ENCODE data around the gene SOWAHD. TPM values are rescaled to one million over a fixed set of nuclear protein-coding genes. Genes with fewer than 3 reads are reported as not detected.
A peak's percentile ranks its signal among the peaks of the same experiment; 100 is the strongest.

Gene SOWAHD
- total RNA-seq, 1 donor from 2014 or later, result 0.54 TPM

GRCh38 chrX:119753001-119753400 is 5.4 kb upstream of the SOWAHD start:
- Histone ChIP-seq H3K36me3 (ENCODE audit: insufficient read depth, low read length) (no peaks in the 10 kb centered on the region), H3K9me3 (ENCODE audit: insufficient read depth, low read depth, low read length) (no peaks in the 10 kb centered on the region), H3K4me2 (ENCODE audit: low read length) (no peak overlapping the region), H3K4me1 (ENCODE audit: insufficient read depth, low read length) (no peaks in the 10 kb centered on the region), H3K4me3 (ENCODE audit: insufficient read depth, low read depth, low read length) (no peak overlapping the region), H2AFZ (ENCODE audit: low read depth, low read length) (no peak overlapping the region), H3K9ac (ENCODE audit: low read length) (no peak overlapping the region), H4K20me1 (ENCODE audit: insufficient read depth, low read length) (no peaks in the 10 kb centered on the region), H3K27me3 (ENCODE audit: insufficient read depth, low read length) (no peaks in the 10 kb centered on the region), H3K27ac (ENCODE audit: low read depth, low read length) (no peak overlapping the region), H3K79me2 (ENCODE audit: insufficient read depth, low read length) (no peaks in the 10 kb centered on the region)
- no peak for TF ChIP-seq CTCF (IDR thresholded peaks at IDR 0.05; ENCODE audit: insufficient read depth, low read depth, low read length)
- no peak for TF ChIP-seq EZH2 (IDR thresholded peaks at IDR 0.05; ENCODE audit: insufficient read depth, low read length)
- Mint-ChIP-seq H3K4me1 (ENCODE audit: low read depth, unreplicated experiment) (peaks cover 8% of the 10 kb centered on the region), H3K27ac (ENCODE audit: unreplicated experiment) (no peak overlapping the region), H3K27me3 (ENCODE audit: low read depth, unreplicated experiment) (peaks cover 6% of the 10 kb centered on the region), H3K4me3 (ENCODE audit: unreplicated experiment) (no peak overlapping the region), H3K36me3 (ENCODE audit: low read depth, unreplicated experiment) (no peaks in the 10 kb centered on the region), H3K9me3 (ENCODE audit: unreplicated experiment) (no peaks in the 10 kb centered on the region)
- DNase-seq (ENCODE audit: low read depth), result no peak
- FAIRE-seq, result no peak

DNA sequence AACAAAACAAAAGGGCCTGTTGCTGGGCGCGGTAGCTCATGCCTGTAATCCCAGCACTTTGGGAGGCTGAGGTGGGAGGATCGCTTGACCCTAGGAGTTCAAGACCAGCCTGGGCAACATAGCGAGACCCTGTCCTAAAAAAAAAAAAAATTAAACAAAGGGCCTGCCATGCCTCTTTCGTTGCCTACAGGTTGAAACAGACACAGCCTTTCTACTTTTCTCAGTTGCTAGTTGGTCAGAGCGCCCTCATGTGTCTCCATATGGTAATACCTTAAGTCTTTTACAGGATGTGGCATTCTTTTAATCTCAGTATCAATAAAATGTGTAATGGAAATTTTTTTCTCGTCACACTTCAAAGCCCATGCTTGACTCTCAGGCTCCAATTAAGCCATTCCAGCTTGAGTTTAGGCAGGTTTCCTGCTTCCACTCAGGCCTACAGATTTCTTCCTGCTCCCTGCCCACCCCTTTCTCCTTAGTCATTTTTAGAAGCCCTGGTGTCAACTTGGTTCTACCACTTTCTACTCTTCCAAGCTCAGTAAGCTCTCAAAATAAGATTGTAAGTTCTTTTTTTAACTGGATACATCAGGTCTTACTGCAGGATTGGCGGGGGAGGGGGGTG is 4.6 kb upstream of the SOWAHD start:
- H3K9me3 Mint-ChIP-seq (ENCODE audit: unreplicated experiment), result no peaks in the 10 kb centered on the region
- H3K27me3 Mint-ChIP-seq (ENCODE audit: low read depth, unreplicated experiment), result peaks cover 6% of the 10 kb centered on the region
- Histone ChIP-seq H3K4me1 (ENCODE audit: insufficient read depth, low read length) (peaks cover 3% of the 10 kb centered on the region), H3K27me3 (ENCODE audit: insufficient read depth, low read length) (no peaks in the 10 kb centered on the region), H3K27ac (ENCODE audit: low read depth, low read length) (no peak overlapping the region), H3K9ac (ENCODE audit: low read length) (no peak overlapping the region), H3K4me2 (ENCODE audit: low read length) (no peak overlapping the region), H3K36me3 (ENCODE audit: insufficient read depth, low read length) (no peaks in the 10 kb centered on the region), H3K9me3 (ENCODE audit: insufficient read depth, low read depth, low read length) (no peaks in the 10 kb centered on the region), H3K79me2 (ENCODE audit: insufficient read depth, low read length) (no peaks in the 10 kb centered on the region), H2AFZ (ENCODE audit: low read depth, low read length) (no peak overlapping the region), H3K4me3 (ENCODE audit: insufficient read depth, low read depth, low read length) (no peak overlapping the region), H4K20me1 (ENCODE audit: insufficient read depth, low read length) (no peaks in the 10 kb centered on the region)
- no peak overlapping the region for H3K4me3 Mint-ChIP-seq (ENCODE audit: unreplicated experiment)
- H3K4me1 Mint-ChIP-seq (ENCODE audit: low read depth, unreplicated experiment), result peaks cover 8% of the 10 kb centered on the region
- no peaks in the 10 kb centered on the region for H3K36me3 Mint-ChIP-seq (ENCODE audit: low read depth, unreplicated experiment)
- H3K27ac Mint-ChIP-seq (ENCODE audit: unreplicated experiment), result no peak overlapping the region
- TF ChIP-seq CTCF (IDR thresholded peaks at IDR 0.05; ENCODE audit: insufficient read depth, low read depth, low read length) (peak; percentile 47), EZH2 (IDR thresholded peaks at IDR 0.05; ENCODE audit: insufficient read depth, low read length) (no peak)
- no peak for FAIRE-seq
- DNase-seq (ENCODE audit: low read depth), result no peak

DNA sequence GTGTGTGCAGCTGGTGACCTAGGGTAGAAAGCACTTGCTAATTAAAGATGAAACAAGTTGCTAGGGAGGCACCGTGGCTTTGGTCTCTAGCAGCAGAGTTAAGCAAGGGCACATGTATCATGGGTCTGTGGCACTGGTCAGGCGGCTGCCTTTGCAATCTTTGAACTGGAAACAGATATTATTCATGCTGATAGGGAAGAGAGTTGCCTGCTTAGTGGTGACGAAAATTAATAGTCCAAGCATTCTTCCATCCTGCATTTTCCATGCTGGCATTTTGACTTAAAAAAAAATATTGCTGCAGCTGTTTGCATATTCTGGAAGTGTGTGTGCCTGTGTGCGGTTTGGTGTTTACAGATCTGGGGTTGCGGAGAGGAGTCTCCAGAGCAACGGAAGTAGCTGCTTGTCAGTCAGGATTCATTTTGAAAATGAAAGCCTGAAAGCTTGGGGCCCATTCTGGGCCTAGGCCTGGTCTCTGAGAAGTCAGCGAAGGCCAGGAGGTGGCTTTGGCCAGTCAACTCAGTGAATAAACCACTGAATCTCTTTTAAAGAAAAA is 2.3 kb upstream of the SOWAHD start:
- Histone ChIP-seq H2AFZ (ENCODE audit: low read depth, low read length) (no peak overlapping the region), H3K9ac (ENCODE audit: low read length) (no peak overlapping the region), H3K4me1 (ENCODE audit: insufficient read depth, low read length) (peaks cover 3% of the 10 kb centered on the region), H3K4me3 (ENCODE audit: insufficient read depth, low read depth, low read length) (no peak overlapping the region), H3K9me3 (ENCODE audit: insufficient read depth, low read depth, low read length) (no peaks in the 10 kb centered on the region), H3K27ac (ENCODE audit: low read depth, low read length) (no peak overlapping the region), H3K4me2 (ENCODE audit: low read length) (no peak overlapping the region), H3K27me3 (ENCODE audit: insufficient read depth, low read length) (no peaks in the 10 kb centered on the region), H3K79me2 (ENCODE audit: insufficient read depth, low read length) (no peaks in the 10 kb centered on the region), H4K20me1 (ENCODE audit: insufficient read depth, low read length) (no peaks in the 10 kb centered on the region), H3K36me3 (ENCODE audit: insufficient read depth, low read length) (no peaks in the 10 kb centered on the region)
- Mint-ChIP-seq H3K27me3 (ENCODE audit: low read depth, unreplicated experiment) (peaks cover 12% of the 10 kb centered on the region), H3K4me1 (ENCODE audit: low read depth, unreplicated experiment) (peaks cover 8% of the 10 kb centered on the region), H3K9me3 (ENCODE audit: unreplicated experiment) (no peaks in the 10 kb centered on the region), H3K36me3 (ENCODE audit: low read depth, unreplicated experiment) (no peaks in the 10 kb centered on the region), H3K4me3 (ENCODE audit: unreplicated experiment) (no peak overlapping the region), H3K27ac (ENCODE audit: unreplicated experiment) (peak overlapping the region; percentile 37)
- TF ChIP-seq CTCF (IDR thresholded peaks at IDR 0.05; ENCODE audit: insufficient read depth, low read depth, low read length) (no peak), EZH2 (IDR thresholded peaks at IDR 0.05; ENCODE audit: insufficient read depth, low read length) (no peak)
- no peak for FAIRE-seq
- no peak for DNase-seq (ENCODE audit: low read depth)

Measured in astrocyte (in vitro differentiated cells and primary cell).